GM19468 (cell line): ENCODE data around the gene ZFP36L2.

ENCODE experiments used
- ATAC-seq: cut with Tn5 transposase; IDR thresholded peaks from one replicate; pipeline ENCODE4 v1.9.1; 2021; ENCODE audit warnings: mild to moderate bottlenecking, moderate library complexity, moderate number of reproducible peaks; ENCODE audit not compliant: unreplicated experiment; ENCODE audit errors: extremely low read depth

Gene ZFP36L2

DNA sequence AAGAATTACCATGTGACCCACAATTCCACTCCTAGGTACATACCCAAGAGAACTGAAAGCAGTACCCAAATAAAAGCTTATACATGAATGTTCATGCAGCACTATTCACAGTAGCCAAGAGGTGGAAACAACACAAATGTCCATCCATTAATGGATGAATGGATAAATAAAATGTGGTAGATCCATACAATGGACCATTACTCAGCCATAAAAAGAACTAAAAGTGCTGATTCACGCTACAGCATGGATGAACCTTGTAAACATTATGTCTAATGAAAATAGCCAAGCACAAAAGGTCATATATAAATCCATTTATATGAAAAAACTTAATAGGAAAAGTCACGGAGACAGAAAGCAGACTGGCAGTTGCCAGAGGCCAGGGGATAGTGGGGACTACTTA, 23.6 kb upstream of the ZFP36L2 start:
- no peak for ATAC-seq

DNA sequence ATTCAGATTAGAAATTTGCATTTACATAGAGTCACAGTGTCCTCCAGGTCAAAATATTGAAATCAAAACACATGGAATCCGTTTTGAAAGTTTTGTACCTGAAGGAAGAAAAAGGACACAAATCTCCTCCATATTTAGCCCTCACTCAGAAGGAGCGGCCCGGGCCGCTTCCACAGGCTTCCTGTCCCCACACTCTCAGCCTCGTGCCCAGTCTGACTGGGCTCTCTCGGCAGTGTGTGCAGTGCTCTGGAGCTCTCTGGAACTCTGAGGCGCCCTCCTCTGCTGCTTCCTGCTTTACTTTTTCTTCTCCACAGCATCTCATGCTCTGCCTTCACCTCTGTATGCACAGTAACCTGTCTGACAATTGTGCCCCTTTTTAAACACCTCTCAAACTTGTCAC, 22.2 kb upstream of the ZFP36L2 start:
- ATAC-seq = no peak

DNA sequence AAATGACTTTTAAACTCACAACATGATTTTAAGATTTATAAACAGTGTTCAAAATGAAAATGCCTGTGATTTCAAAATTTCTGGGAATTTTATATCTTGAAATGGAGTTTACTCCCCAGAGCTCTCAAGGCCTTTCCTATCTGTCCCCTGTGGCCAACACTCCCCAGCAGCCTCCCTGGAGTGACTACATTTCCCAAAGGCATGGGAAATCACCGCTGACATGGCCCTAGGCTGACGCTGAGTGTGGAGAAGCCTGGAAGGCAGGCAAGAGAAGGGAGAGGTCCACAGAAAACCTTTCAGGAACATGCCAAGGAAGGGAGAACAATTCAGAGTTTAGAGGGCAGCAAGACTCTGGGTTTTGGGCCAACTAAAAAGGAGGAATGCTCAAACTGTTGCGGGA, 20.2 kb upstream of the ZFP36L2 start:
- ATAC-seq = no peak

DNA sequence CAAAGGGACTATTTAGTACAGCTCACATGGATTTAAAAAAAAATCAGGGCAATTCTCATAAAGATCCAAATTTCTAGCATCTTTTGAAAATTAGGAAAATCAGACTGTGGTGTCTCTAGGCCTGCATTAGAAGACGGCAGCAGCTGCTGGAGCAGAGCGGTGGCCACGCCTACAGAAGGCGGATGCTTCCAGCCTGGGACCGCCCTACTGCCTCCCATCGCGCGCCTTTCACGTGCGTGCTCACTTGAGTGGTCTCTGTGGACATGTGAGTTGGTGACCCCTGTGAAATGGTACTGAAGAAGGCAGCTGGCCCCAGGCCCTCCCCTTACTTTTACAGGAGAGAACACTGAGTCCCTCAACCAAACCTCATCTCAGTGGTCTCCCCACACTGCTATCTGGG, 15.2 kb upstream of the ZFP36L2 start:
- ATAC-seq = no peak

DNA sequence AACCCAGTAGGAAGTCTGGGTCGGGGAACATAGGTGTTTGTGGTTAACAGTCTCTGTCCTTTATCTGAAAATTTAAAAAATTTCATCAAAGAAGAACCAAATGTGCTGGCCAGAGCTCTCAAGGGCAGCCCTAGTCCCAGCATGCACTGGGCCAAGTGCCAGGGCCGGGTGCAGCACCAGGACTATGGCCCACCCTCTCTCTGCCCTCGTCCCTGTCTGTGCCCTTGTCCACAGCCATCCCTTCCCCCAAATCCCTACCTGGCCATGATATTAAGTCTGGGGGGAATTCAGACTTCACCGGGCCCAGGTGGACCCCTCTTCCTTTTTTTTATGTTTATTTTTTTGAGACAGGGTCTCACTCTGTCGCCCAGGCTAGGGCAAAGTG, 14.4 kb upstream of the ZFP36L2 start:
- ATAC-seq = no peak

DNA sequence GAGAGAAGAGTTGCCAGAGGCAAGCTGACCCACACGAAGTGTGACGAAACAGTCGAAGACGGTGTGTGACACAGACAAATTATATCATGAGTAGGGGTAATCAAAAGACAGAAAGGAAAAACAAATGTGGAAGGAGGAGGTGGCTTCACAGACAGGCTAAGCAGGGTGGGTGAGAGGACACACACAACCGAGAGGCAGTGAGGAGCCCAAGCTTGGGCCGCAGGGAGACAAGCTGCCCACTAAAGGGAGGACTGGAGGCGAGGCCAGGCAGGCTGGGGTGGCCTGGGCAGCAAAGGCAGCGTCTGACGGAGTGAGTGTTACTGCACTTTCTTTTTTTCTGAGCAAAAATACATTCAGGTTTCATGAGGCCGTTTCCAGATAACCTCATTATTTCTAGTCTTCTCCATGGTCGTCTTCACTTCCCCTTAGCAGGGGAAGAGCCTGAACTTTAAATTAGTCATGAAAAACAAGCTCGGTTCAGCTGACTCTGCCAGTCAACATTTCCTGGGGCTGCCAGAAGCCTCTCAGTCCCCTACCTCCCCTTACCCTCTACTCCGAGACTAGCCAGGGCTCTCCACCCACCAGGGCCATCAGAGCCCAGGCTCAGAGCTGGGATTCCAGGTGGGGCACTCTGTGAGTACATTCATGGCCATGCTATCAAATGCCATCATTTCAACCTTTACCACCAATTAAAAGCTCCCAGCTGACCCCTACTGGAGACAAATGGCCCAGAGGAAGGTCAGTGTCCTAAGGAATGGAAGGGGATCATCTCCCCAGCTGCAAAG, 13.8 kb upstream of the ZFP36L2 start:
- ATAC-seq = peak; percentile 31

DNA sequence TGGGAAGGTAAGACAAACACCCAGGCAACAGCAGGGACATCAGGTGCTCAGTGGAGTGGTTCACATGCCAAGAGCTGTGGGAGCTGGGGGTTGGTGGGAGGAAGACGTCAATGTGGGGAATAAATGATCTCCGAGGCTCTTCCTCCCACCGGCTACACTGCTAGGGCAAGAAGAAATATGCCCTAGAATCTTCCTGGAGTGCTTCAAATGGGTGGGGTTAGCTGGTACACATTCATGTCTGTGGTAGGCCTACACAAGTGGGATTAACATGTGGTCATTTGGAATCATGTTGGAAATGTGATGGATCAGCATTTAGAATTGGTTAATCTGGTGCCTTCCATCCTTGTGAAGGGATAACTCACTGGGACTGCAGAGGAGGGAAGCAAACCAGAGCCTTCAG, 12.4 kb upstream of the ZFP36L2 start:
- no peak for ATAC-seq

DNA sequence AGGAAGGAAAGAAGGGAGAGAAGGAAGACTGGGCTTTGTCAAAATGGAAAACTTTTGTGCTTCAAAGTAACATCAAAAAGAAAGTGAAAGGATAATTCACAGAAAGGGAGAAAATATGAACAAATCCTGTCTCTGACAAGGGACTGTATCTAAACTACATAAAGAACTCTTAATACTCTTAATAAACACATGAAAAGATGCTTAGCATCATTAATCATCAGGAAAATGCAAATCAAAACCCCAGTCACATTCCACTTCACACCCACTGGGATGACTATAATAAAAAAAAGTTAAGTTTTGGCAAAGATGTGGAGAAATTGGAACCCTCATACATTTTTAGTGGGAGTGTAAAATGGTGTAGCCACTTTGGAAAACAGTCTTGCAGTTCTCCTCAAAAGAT, 11.8 kb upstream of the ZFP36L2 start:
- no peak for ATAC-seq

DNA sequence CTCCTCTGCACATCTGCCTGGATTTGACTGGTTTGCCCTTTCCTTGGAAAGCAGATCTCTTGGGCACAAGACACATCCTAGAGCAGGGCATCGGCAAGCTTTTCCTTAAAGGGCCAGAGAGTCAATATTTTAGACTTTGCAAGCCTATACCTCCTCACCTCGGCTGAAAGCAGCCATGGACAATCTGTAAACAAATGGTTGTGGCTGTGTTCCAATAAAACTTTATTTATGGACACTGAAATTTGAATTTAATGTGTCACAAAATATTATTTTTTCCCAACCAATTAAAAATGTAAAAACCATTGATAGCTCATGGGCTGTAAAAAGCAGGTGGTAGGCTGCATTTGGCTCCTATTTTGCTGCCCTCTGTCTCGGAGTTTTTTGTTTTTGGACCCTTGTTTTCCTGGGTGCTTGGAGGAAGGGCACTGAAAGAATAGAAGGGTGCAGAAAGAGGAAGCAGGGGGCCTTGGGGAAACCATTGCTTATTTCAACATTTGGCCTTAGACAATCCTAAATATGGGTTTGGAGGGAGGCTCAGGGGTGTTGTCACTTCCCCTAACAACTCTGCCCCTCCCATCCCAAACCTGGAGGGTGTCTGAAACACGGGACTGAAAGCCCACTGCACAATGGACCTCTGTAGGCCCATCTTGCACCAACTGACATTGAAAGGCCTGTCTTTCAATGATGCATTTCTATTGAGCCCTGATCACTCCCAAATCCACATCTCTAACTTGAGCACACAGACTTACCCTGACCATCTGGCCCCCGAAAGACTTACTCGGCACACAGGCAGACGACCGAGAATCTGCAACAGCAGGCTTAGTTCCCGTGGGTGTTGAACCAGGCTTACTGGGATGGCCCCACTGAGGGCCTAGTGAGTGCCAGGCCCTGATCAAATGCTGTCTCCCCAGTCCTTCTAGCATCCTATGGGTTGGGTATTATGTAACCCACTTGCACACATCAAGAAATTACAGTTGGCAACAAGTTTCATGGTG, 7.1 kb upstream of the ZFP36L2 start:
- no peak for ATAC-seq

DNA sequence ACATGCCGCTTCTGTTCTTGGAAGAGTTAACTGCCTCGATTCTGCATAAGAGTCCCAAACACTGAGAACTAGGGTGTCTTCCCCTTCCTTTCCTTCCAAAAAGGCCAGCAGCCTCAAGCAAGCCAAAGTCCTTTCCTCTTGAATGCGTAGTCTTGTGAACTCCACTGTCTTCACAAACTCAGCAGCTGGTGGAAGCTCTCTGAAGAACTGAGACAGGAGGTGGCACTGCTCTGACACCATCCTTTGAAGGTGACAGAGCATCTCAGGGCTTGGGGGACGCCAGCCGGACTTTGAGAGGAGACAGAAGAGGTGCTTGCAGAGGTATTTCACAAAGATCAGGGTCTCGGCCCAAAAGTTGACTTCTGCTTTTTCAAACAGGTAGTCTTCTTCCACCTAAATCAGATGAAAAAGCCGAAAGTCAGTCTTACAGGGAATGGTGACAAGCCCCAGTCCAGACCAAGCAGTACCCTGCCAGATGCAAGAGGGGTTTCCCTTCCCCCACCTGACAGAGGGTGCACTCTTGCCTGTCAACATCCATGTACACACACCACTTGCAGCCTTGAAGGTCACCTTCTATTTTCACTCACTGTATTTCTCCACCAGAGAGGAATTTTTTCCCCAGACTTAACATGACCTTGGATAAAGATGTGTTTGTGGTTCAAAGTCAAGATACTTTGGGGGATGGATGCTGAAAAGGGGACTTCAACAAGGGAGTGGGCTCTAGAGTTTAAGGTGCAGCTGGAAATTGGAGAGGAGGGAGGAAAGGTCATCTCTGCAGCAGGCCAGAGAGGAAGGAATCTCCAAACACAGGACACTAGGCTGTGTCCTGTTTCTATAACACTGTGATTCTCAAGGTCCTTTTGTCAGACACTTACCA, 4.8 kb upstream of the ZFP36L2 start:
- ATAC-seq = no peak

DNA sequence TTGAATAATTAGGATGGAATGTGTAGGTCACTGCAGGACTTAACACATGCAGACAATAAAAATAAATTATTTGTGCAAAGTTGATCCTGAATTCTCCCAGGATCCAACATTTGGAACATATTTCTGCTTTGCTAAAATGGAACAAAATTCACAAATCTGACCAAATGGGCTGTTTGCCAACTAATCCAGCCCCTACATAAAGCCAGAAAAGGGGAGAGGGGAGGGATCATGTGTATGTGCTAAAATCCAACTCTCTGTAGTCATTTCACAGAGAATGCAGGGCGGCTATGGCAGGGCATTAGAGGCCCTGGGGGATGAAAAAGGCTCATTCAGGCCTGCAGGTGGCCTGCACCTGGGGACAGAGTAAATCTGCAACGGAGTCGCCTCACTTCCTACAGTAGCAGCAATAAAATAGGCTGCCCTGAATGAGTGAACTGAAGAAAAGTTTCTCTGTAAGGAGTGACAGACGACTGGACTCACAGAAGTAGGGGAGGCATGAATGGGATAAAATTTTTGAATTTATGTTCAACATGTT, 4.0 kb upstream of the ZFP36L2 start:
- no peak for ATAC-seq

DNA sequence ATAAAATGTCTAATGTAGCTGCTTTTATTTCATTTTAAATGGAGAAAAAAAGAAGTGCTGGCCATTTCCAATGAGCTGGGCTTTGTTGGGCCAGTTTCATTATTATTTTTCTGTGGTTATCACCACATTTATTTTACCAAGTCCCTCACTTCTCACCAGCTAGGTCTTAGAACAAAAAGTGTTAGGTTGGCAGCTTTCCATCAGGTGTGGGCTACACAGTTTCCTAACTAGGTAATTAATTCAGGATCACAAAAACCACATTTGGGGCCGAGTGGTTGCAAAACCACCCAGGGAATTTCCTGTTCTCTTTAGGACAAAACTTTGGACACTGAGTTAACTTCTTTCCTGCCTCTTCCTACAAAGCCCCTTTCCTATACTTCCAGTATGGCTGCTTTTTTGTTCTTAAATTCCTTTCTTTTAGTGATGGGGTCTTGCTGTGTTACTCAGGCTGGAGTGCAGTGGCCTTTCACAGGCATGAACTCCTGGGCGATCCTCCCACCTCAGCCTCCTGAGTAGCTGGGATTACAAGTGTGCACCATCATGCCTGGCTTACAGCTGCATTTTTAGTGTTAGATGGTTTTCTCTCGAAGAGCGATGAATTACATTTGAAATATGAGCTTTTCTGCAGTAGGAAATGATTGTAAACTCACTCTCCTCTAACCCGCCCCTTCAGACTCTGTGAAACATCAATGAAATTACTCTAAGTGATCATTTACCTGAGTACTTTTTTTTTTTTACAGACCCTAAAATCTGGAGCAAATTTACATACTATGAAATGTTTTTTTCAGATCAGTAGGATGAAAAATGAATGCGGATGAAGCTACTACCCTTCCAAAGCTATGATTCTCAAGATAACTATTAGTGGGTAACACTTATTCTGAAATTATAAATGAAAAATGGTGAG, 2.6 kb upstream of the ZFP36L2 start:
- ATAC-seq = no peak

DNA sequence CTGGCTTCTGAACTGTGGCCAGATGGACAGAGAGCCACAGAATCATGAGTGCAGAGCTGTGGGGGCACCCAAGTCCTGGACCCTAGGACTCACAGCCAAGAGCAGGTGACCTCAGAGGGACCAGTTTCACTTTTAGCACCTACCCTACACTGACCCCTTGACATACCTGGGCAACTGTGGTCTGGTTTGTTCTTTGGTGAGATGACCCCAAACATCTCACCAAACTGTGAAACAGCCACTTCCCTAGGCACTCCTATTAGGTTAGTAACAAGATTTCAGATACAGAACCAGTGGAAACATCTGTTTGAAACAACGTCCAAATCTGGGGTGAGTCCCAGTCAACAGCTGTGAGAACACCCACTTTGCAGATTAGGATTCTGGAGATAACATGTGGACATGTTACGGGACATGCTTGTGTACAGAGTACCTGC, 1.9 kb upstream of the ZFP36L2 start:
- no peak for ATAC-seq

DNA sequence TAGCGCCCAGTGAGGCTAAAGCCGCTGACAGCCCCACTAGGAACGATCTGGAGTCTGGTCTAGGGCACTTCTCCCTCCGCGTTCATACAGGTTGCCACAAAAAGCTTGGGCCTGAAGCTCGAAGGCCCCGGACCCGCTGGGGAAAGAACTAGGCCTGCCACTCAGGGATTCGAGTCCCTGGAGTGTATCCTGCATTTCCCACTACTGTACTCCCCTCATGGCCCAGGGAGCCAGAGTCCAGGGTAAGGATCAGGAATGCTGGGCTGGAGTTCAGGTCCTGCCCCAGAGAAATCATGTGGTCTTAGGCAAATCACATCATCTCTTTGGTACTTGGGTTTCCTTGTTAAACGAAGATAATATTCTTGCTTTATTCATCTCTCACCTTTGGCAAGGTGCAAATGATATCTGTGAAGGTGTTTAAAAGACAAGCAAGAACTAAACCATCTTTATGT, 1.4 kb upstream of the ZFP36L2 start:
- ATAC-seq = no peak

DNA sequence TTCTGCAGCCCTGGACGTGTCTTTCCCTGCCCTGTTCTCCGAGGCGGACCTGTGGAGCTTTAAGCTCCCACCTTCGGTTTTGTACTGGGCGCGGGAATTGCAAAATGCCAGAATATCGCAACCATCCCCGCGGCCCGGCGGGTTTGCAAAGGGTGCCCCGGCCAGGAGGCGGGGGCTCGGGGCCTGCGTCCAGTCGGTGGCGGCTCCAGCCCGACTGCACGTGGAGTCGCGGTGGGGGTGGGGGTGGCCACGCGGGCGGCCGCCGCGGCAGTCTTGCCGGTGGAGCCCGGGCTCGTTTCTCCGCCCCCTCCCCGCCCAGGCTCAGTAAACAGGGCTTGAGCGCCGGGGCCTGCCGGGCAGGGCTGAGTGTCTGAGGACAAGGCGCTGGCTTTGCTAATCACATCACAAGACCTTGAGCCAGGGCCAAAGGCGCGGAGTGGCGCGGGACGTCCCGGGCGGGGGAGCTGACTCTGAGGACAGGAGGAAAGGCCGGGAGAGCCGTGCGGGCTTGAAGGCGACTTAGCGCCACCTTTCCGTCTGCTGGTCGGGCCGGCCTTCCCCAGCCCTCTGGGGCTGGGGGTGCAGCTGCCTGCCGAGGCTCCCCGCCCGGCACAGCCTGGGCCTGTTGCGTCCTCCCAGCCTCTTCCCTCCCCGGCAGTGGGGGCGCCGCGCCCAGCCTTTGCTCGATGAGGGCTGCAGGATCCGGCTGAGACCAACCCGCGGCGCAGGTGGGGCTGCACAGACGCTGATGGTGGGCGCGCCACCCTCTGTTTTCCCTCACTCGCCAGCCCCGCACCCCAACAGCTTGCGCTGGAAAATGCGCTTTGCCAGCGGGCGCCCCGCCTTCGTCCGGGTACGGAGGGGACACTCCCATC, 786 bp upstream of the ZFP36L2 start:
- ATAC-seq = no peak

DNA sequence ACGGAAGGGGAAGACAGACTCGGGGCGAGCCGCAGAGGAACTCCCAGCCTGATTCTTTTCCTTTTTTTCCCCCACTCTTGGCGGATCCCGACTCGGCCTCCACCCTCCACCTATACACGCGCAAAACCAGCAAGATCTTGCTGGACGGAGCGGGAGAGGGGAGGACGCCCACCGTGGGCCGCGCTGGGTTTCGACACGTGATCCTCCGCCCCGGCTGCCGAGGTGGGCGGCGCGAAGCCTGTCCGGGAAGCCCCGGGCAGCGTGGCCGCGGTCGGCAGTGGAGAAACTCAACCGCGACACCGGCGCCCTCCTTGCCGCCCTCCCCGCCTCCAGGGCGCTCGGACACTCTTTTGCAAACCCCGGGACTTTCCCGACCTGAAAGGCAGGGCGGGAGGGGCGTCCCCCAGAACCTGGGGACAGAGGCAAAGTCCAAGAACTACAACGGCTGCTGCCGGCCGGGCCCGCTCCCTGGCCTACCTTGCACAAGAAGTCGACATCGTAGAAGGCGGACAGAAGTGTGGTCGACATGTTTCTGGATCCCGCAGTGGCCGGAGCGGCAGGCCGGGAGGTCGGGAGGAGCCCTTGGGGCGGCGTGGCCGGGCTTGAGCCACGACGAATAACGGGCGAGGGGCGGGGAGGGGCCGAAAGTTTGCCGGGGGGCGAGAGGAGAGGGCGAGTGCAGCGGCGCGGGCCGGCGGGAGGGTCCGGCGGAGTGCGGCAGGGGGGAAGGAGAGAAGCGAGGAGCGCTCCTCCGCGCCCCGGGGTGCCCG, 433 bp downstream of the ZFP36L2 start:
- no peak for ATAC-seq

DNA sequence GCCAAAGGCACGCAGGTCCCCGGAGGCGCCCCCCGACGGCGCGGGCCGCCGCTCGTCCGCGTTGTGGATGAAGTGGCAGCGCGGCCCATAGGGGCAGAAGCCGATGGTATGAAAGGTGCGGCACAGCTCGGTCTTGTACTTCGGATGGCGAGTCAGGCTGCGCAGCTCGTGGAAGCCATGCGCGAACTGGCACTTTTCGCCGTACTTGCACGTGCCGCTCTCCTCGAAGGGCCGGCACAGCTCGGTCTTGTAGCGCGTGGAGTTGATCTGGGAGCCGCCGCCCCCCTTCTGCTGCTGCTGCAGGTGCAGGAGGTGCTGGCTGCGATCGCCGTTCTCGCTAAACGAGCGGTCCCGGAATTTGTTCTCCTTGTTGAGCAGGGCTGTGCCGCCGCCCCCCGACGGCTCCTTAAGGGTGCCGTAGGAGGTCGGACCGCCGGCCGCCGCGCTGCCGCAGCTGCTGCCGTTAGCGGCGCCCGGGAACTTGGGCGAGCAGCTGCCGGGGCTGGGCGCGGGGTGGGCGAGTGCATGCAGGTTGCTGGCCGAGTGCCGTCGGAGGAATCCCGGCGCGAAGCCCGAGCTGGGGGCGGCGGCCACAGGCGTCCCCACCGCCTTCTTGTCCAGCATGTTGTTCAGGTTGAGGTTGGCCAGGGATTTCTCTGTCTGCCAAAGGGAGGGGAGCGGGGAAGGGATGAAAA, 1.2 kb downstream of the ZFP36L2 start:
- ATAC-seq = no peak
